GM21723 (cell line): ENCODE data around the gene PRR27.
"Not testable (repeated sequence)": the region's sequence is repeated elsewhere in the genome, so short reads cannot be mapped to it uniquely, and the experiment has no call there.

ENCODE experiments used
- ATAC-seq: cut with Tn5 transposase; IDR thresholded peaks from one replicate; pipeline ENCODE4 v1.9.1; 2021; ENCODE audit warnings: mild to moderate bottlenecking, moderate library complexity; ENCODE audit not compliant: unreplicated experiment

The PRR27 gene

DNA sequence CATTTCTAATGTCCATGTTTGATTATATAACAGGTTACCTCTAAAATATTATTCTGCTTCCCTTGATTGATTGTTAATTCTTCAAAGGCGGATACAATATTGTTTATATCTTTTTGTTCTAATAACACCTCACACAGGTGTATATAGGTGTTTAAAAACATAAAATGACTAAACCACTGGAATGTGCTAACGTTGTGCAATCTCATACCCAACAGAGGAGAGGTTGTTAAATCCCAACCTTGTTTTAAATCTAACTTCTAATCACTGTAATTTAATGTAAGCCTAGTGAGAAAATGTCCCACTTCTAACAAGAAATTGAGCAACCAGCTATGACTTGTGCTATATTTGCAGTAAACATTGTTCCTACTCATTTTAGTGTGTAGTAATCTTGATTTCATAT lies 42.8 kb downstream of the PRR27 start:
- no peak for ATAC-seq

DNA sequence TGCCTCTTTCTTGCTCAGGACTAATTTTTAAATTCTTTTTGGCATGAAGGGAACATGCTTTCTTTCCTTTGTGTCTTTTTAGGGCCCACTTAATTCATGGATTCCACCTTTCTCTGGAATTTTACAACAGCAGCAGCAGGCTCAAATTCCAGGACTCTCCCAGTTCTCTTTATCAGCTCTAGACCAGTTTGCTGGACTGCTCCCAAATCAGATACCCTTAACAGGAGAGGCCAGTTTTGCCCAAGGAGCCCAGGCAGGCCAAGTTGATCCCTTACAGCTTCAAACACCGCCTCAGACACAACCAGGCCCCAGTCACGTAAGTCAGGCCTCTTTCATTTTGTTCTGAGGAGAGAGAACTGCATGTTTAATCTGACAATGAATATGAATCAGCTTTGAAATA lies 43.8 kb downstream of the PRR27 start:
- no peak for ATAC-seq

GRCh38 chr4:70203601-70204000 lies 49.6 kb downstream of the PRR27 start:
- ATAC-seq = no peak

- not testable (repeated sequence) for ATAC-seq
Observed at GRCh38 chr4:70212752-70213151, 58.7 kb downstream of the PRR27 start.
